ENCODE data around the gene SPEG. TPM values are rescaled to one million over a fixed set of nuclear protein-coding genes. Genes with fewer than 3 reads are reported as not detected.

The SPEG gene
- total and polyA plus RNA-seq, 2 donors (not counting 3 experiments of a cell fraction or from before 2014, with no cell fraction given): 0.84 to 3.5 TPM

DNA sequence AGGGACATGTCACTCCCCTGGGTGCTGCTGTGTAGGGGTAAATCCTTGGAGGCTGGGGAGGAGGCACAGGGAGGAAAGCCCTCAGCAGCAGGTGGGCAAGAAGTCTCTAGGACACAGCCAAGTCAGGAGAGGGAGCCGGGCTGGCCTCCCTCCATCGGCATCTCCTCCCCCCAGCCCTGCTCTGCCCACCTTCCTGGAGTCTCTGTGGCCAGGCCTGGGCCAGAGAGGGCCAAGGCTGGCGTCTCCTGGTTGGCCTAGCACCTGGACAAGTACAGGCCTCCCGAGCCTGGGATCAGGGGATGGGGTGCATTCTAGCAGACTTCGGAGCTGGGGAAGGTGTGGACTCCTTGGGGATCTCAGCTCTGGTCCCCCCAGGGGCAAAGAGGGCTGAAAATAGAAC is 1.8 kb downstream of the SPEG start:
- TF ChIP-seq, protein P1, sequence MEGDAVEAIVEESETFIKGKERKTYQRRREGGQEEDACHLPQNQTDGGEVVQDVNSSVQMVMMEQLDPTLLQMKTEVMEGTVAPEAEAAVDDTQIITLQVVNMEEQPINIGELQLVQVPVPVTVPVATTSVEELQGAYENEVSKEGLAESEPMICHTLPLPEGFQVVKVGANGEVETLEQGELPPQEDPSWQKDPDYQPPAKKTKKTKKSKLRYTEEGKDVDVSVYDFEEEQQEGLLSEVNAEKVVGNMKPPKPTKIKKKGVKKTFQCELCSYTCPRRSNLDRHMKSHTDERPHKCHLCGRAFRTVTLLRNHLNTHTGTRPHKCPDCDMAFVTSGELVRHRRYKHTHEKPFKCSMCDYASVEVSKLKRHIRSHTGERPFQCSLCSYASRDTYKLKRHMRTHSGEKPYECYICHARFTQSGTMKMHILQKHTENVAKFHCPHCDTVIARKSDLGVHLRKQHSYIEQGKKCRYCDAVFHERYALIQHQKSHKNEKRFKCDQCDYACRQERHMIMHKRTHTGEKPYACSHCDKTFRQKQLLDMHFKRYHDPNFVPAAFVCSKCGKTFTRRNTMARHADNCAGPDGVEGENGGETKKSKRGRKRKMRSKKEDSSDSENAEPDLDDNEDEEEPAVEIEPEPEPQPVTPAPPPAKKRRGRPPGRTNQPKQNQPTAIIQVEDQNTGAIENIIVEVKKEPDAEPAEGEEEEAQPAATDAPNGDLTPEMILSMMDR (IDR thresholded peaks at IDR 0.05; ENCODE audit: extremely low read depth in 1 of 2, insufficient read depth in 1 of 2, low read depth in 1 of 2, low read length in 2 of 2): no peak
- no peak for TF ChIP-seq POLR2A (IDR thresholded peaks at IDR 0.05; ENCODE audit: low read depth, low read length)
- TF ChIP-seq, protein P2, sequence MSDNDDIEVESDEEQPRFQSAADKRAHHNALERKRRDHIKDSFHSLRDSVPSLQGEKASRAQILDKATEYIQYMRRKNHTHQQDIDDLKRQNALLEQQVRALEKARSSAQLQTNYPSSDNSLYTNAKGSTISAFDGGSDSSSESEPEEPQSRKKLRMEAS (IDR thresholded peaks at IDR 0.05; ENCODE audit: insufficient read depth, insufficient read length): no peak
- TF ChIP-seq MYC (IDR thresholded peaks at IDR 0.05; ENCODE audit: low read depth, low read length): no peak
- TF ChIP-seq POLR2AphosphoS5 (IDR thresholded peaks at IDR 0.05; ENCODE audit: insufficient read depth, low read depth, low read length): no peak
- TF ChIP-seq GATA2 (IDR thresholded peaks at IDR 0.05; ENCODE audit: insufficient read depth, insufficient read length, low read depth, low read length): no peak
- no peak for TF ChIP-seq FOS (IDR thresholded peaks at IDR 0.05; ENCODE audit: borderline replicate concordance, insufficient read depth, low read length)
- TF ChIP-seq JUN (IDR thresholded peaks at IDR 0.05; ENCODE audit: borderline replicate concordance, insufficient read depth, insufficient read length, low read depth): no peak
- TF ChIP-seq EZH2 (IDR thresholded peaks at IDR 0.05; ENCODE audit: borderline replicate concordance, low read depth, low read length, severe bottlenecking): no peak
- H3K27me3 ChIP-seq (ENCODE audit: control insufficient read depth in 2 of 2, insufficient read depth in 2 of 2, low read length in 2 of 2): peaks cover 31% of the 10 kb centered on the region in 2 experiments
- dilution Hi-C loops (cut with MboI; ENCODE audit: extremely low pct_ligation_motif_present, low sequenced_read_pairs) (no loop called here), intact Hi-C loops (cut with micrococcal nuclease) (no loop called here)
- no peak overlapping the region for H3K9ac ChIP-seq (replicated peaks; ENCODE audit: extremely low read depth, insufficient read depth, low read length)
- ChIA-PET POLR2A (no interaction called here), CTCF (interaction anchor here (1.2 to 5.7 kb wide), 4 partner anchors 10 to 93 kb away, joined by 3 to 30 read pairs (median 4); no protein-coding TSS in a partner anchor)
- H3K27ac ChIP-seq (ENCODE audit: insufficient read depth, low read depth, low read length): no peak overlapping the region
- DNase-seq (ENCODE audit: low read depth, low spot score) (no peak), FAIRE-seq (no peak)
- H3K4me1 ChIP-seq (ENCODE audit: control insufficient read depth, extremely low read depth, insufficient read depth, low read length): no peaks in the 10 kb centered on the region
- no peak overlapping the region for H3K4me3 ChIP-seq (replicated peaks in 1 of 3; ENCODE audit: insufficient read depth in 1 of 3, low read depth in 1 of 3, low read length in 3 of 3)
- no peaks in the 10 kb centered on the region for H3K79me2 ChIP-seq (ENCODE audit: control insufficient read depth, insufficient read depth, low read length)
- BruUV-seq (replicated peaks): no TSS peak
- no peaks in the 10 kb centered on the region for H3K9me1 ChIP-seq (replicated peaks; ENCODE audit: control insufficient read depth, extremely low read depth, insufficient read depth, low read length)
- H2AFZ ChIP-seq (ENCODE audit: low read depth, low read length): no peak overlapping the region
- no peak overlapping the region for H3K4me2 ChIP-seq (ENCODE audit: insufficient read depth, low read length)
- H4K20me1 ChIP-seq (replicated peaks; ENCODE audit: control insufficient read depth, extremely low read depth, insufficient read depth, low read length): no peaks in the 10 kb centered on the region
- H3K9me3 ChIP-seq (replicated peaks; ENCODE audit: control insufficient read depth, insufficient read depth, low read length): no peaks in the 10 kb centered on the region
- no peaks in the 10 kb centered on the region for H3K36me3 ChIP-seq (ENCODE audit: control insufficient read depth in 2 of 2, extremely low read depth in 1 of 2, insufficient read depth in 2 of 2, low read length in 2 of 2)
